ENCODE results near the gene INHBC. TPM values are rescaled to one million over a fixed set of nuclear protein-coding genes. Genes with fewer than 3 reads are reported as not detected.
"Not testable (repeated sequence)": the region's sequence is repeated elsewhere in the genome, so short reads cannot be mapped to it uniquely, and the experiment has no call there.

INHBC gene
- total RNA-seq, 1 experiment from 2014 or later: not detected

- no peak for DNase-seq (ENCODE audit: low read depth)
Measured at GRCh38 chr12:57428965-57429364, 5.6 kb upstream of the INHBC start.

GRCh38 chr12:57429473-57430111 is 5.0 kb upstream of the INHBC start:
- DNase-seq (ENCODE audit: low read depth): no peak

- peak; percentile 15 for DNase-seq (ENCODE audit: low read depth)
Measured at GRCh38 chr12:57430112-57430930, 4.3 kb upstream of the INHBC start.

- peak; percentile 92 for DNase-seq (ENCODE audit: low read depth)
Measured at GRCh38 chr12:57430931-57431566, 3.5 kb upstream of the INHBC start, which contains the start of gene R3HDM2. R3HDM2 (minus strand) TSS chr12:57431043; CDS start chr12:57310428, 120,615 bp downstream.

GRCh38 chr12:57431654-57432188 is 2.9 kb upstream of the INHBC start:
- DNase-seq (ENCODE audit: low read depth): no peak

- no peak for DNase-seq (ENCODE audit: low read depth)
Measured at GRCh38 chr12:57433370-57433769, 1.2 kb upstream of the INHBC start.

- DNase-seq (ENCODE audit: low read depth): no peak
Measured at GRCh38 chr12:57435293-57435692, 709 bp downstream of the INHBC start.

GRCh38 chr12:57438400-57438799 is 3.8 kb downstream of the INHBC start:
- DNase-seq (ENCODE audit: low read depth): no peak

GRCh38 chr12:57439762-57440266 is 5.2 kb downstream of the INHBC start:
- no peak for DNase-seq (ENCODE audit: low read depth)

- not testable (repeated sequence) for DNase-seq (ENCODE audit: low read depth)
Measured at GRCh38 chr12:57441393-57441792, 6.8 kb downstream of the INHBC start.

GRCh38 chr12:57441846-57442427 is 7.4 kb downstream of the INHBC start:
- DNase-seq (ENCODE audit: low read depth): no peak

GRCh38 chr12:57444337-57444736 is 9.8 kb downstream of the INHBC start:
- DNase-seq (ENCODE audit: low read depth): not testable (repeated sequence)

GRCh38 chr12:57444744-57445143 is 10.2 kb downstream of the INHBC start:
- DNase-seq (ENCODE audit: low read depth): no peak

GRCh38 chr12:57446292-57446960 is 11.8 kb downstream of the INHBC start:
- no peak for DNase-seq (ENCODE audit: low read depth)

GRCh38 chr12:57448669-57449068 is 14.1 kb downstream of the INHBC start:
- DNase-seq (ENCODE audit: low read depth): no peak

- DNase-seq (ENCODE audit: low read depth): no peak
Measured at GRCh38 chr12:57449375-57449774, 14.8 kb downstream of the INHBC start.

- no peak for DNase-seq (ENCODE audit: low read depth)
Measured at GRCh38 chr12:57450057-57450456, 15.5 kb downstream of the INHBC start.

- no peak for DNase-seq (ENCODE audit: low read depth)
Measured at GRCh38 chr12:57451233-57451778, 16.7 kb downstream of the INHBC start.

GRCh38 chr12:57452181-57452936 is 17.8 kb downstream of the INHBC start:
- DNase-seq (ENCODE audit: low read depth): peak; percentile 79

GRCh38 chr12:57452937-57453509 is 18.4 kb downstream of the INHBC start:
- DNase-seq (ENCODE audit: low read depth): peak; percentile 65
